Cardiac muscle cell (in vitro differentiated cells and primary cell): ENCODE measurements around the gene KRTAP21-1. TPM values are rescaled to one million over a fixed set of nuclear protein-coding genes. Genes with fewer than 3 reads are reported as not detected.
"Not testable (repeated sequence)": the region's sequence is repeated elsewhere in the genome, so short reads cannot be mapped to it uniquely, and the experiment has no call there.

Experiments used
- DNase-seq, 2 donors: peaks; one replicate each; pipeline versions ENCODE4 v3.0.0 to v3.0.0-alpha.2; 2010 to 2017; ENCODE audit warnings: low read depth in 1 of 2, low spot score in 1 of 2
- H3K27ac ChIP-seq: fragments of 200-600 bp; sonication (generic); 2 replicates; pipeline ENCODE4 v1.5.1; 2016
- H3K27me3 ChIP-seq: fragments of 200-600 bp; sonication (generic); 2 replicates; pipeline ENCODE4 v1.6.0; 2016; ENCODE audit warnings: control low read depth
- H3K36me3 ChIP-seq: fragments of 200-600 bp; sonication (generic); 2 replicates; pipeline ENCODE4 v1.5.1; 2016; ENCODE audit warnings: control low read depth
- H3K4me1 ChIP-seq: fragments of 200-600 bp; sonication (generic); 2 replicates; pipeline ENCODE4 v1.8.1; 2017; ENCODE audit warnings: low read depth, mild to moderate bottlenecking, mixed run types
- H3K4me3 ChIP-seq: fragments of 200-600 bp; sonication (generic); 2 replicates; pipeline ENCODE4 v1.5.1; 2016; ENCODE audit warnings: mild to moderate bottlenecking
- H3K9me3 ChIP-seq: fragments of 200-600 bp; sonication (generic); 2 replicates; pipeline ENCODE4 v1.5.1; 2017; ENCODE audit warnings: low read depth, mild to moderate bottlenecking, control low read depth
- polyA plus RNA-seq: library from polyadenylated mRNA; unstranded; fragments of >200 nt; fragmentation: Nextera tagmentation; extraction: Ambion mirVana; gene quantifications from 2 replicates; pipeline ENCODE4 v1.2.1, GENCODE V29; 2016
- total RNA-seq: library from RNA; depleted of rRNA; stranded (reverse); fragments of >200 nt; gene quantifications from 2 replicates; pipeline ENCODE4 v1.2.3, GENCODE V29; 2016
- TF ChIP-seq, protein P1 (sequence below): IDR thresholded peaks from 2 replicates; pipeline ENCODE4 v1.5.1; 2012; ENCODE audit warnings: low read depth, mild to moderate bottlenecking, low read length

Gene KRTAP21-1
- total RNA-seq (not detected in 2 replicates), polyA plus RNA-seq (not detected in 2 replicates)

DNA sequence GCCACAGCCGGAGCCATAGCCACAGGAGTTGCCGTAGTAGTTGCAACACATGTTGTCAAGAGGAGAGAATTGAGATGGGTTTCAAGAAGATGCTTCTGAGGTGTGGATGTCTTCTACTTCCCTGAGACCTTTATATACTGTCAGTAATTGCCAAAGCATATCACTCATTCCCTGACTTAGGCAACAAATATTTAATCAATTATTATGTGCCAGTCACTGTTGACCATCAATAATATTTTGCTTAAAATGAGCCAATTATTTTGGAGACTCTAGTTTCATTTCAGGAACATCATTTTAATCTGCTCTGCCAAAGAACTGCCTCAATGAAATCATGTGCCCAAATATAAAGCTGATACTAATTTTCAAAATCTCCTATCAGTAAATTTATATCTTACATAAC lies at the start of gene KRTAP21-1:
Gene KRTAP21-1, minus strand, starts transcription at position 101 of the 400 bp plus-strand sequence. Its CDS starts 50 bp downstream, at position 51.
- DNase-seq, H3K27ac ChIP-seq, H3K4me3 ChIP-seq, H3K36me3 ChIP-seq, H3K27me3 ChIP-seq, H3K4me1 ChIP-seq, H3K9me3 ChIP-seq: not testable (repeated sequence)

DNA sequence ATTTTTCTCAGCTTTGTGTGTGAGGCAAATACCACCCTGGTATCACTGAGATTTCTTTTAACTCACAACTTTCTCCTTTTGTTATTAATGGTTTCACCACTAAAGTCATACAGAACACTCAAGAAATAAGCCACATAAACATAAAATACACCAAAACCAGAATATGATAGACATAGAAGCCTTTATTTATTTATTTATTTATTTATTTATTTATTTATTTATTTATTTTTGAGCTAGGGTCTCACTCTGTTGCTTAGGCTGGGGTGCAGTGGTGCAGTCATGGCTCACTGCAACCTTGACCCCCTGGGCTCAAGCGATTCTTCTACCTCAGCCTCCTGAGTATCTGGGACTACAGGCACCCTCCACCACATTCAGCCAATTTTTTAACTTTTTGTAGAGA lies 45.4 kb upstream of the KRTAP21-1 start:
- Histone ChIP-seq H3K27ac (no peak overlapping the region), H3K27me3 (no peaks in the 10 kb centered on the region), H3K36me3 (no peaks in the 10 kb centered on the region), H3K4me1 (no peaks in the 10 kb centered on the region), H3K9me3 (no peaks in the 10 kb centered on the region), H3K4me3 (no peak overlapping the region)
- TF ChIP-seq, protein P1, sequence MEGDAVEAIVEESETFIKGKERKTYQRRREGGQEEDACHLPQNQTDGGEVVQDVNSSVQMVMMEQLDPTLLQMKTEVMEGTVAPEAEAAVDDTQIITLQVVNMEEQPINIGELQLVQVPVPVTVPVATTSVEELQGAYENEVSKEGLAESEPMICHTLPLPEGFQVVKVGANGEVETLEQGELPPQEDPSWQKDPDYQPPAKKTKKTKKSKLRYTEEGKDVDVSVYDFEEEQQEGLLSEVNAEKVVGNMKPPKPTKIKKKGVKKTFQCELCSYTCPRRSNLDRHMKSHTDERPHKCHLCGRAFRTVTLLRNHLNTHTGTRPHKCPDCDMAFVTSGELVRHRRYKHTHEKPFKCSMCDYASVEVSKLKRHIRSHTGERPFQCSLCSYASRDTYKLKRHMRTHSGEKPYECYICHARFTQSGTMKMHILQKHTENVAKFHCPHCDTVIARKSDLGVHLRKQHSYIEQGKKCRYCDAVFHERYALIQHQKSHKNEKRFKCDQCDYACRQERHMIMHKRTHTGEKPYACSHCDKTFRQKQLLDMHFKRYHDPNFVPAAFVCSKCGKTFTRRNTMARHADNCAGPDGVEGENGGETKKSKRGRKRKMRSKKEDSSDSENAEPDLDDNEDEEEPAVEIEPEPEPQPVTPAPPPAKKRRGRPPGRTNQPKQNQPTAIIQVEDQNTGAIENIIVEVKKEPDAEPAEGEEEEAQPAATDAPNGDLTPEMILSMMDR: no peak
- DNase-seq: no peak

DNA sequence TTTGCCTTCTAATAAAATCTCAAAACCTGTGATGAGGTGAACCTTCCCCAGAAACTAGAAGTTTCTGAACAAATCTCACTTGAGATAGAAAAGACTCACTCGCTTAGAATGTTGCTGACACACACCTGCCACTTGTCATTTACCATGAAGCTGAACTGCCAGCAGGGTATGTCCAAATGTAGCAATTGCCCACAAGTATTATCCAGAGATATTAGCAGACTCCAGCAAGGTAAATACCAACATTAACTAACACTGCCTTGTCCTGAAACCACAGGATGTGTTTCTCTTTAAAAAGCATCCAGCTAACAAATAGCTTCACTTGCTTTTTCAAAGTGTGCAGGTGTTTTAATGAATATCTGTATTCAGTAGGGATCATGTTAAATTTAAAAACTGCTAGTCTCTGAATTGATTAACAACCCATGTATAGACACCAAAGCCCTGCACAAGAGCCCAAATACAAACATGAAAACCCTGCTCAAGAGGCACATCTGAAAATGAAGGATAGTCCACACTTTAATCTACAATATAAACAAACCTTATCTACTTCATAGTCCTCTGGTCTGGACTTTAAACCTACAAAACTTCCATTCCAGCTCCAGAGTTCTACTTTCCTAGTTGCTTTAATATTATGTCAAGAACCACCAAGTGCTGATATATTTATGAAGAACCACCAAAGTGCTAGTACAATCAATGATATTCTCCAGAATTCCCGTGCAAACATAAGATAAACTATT lies 38.5 kb upstream of the KRTAP21-1 start:
- Histone ChIP-seq H3K36me3 (no peaks in the 10 kb centered on the region), H3K4me1 (no peaks in the 10 kb centered on the region), H3K9me3 (no peaks in the 10 kb centered on the region), H3K4me3 (no peak overlapping the region), H3K27ac (no peak overlapping the region), H3K27me3 (no peaks in the 10 kb centered on the region)
- DNase-seq: no peak
- TF ChIP-seq, protein P1: no peak

DNA sequence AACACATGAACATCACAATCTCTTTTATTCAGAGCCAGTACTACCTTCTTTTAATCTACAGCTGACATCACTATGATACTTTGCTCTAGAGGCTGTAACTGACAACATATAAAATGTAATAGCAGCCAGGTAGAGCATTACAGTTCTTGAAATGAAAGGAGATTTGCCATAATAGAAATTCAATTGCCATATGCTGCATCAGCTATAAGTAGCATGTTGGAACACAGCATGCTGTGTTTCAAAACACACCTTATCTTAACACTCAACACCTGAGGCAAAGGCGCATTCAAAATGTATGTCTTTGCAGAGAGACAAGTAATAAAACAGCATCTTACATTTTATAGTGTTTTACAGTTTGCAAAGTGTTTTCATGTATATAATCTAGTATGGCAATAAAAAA lies 24.0 kb upstream of the KRTAP21-1 start:
- Histone ChIP-seq H3K27me3 (no peaks in the 10 kb centered on the region), H3K9me3 (no peaks in the 10 kb centered on the region), H3K27ac (no peak overlapping the region), H3K4me3 (no peak overlapping the region), H3K36me3 (no peaks in the 10 kb centered on the region), H3K4me1 (no peaks in the 10 kb centered on the region)
- TF ChIP-seq, protein P1: no peak
- no peak for DNase-seq

DNA sequence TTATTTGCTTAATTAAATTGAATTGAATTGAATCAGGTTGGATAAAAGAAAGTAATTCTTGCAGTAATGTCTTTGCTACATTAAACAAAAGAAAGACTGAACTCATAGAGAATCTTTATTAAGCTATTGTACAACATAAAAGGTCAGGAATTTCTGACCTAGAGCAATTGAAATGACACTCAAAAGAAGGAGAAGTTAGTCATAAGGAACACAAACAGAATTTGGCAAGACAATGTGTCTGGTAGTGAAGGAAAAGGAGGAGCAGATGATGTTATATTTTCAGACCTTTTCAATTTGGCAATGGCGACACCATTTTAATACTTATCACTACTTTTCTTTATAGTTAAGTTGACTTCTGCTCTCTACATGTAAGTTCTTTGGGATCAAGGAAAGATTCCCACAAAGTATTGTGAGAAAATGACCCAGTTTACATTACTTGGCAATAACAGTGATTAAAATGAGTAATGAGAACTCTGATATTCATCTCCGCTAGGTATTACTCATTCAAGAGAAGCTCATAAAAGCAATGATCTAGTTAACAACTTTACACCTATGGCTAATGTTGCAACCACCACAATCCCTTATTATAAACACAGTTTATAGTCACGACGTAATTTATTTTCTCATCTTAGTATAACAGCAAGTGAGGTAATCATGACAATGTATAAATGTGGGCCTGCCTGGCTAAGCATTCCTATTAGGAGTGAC lies 14.7 kb upstream of the KRTAP21-1 start:
- Histone ChIP-seq H3K4me3 (no peak overlapping the region), H3K27me3 (no peaks in the 10 kb centered on the region), H3K36me3 (no peaks in the 10 kb centered on the region), H3K27ac (no peak overlapping the region), H3K4me1 (no peaks in the 10 kb centered on the region), H3K9me3 (no peaks in the 10 kb centered on the region)
- TF ChIP-seq, protein P1: no peak
- no peak for DNase-seq

DNA sequence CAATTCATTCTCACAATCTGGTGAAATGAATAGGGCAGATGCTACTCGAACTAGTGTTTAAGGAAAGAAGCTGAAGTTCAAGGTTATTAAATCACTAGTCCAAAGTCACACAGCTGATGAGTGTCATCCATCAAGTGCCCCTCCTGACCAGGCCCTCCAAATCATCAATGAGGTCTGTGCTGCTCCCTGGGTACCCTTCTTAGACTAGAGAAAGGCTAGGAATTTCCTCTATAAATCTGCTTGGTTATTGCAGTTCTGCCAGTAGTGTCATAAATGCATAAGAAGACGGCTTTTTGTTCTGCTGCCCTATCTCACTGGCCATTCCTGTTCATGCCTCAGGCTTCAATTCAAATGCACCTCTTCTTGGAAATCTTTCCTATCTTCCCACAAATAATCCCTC lies 5.5 kb upstream of the KRTAP21-1 start:
- no peaks in the 10 kb centered on the region for H3K9me3 ChIP-seq

More for the DNA sequence above, 5.5 kb upstream of the KRTAP21-1 start:
- Histone ChIP-seq H3K27me3 (no peaks in the 10 kb centered on the region), H3K27ac (no peak overlapping the region), H3K4me1 (no peaks in the 10 kb centered on the region), H3K4me3 (no peak overlapping the region), H3K36me3 (no peaks in the 10 kb centered on the region)
- TF ChIP-seq, protein P1: no peak
- no peak for DNase-seq
